Kidney (tissue), 14 donors: ENCODE data around the gene SART1. TPM values are rescaled to one million over a fixed set of nuclear protein-coding genes. Genes with fewer than 3 reads are reported as not detected.

Source experiments
- DNase-seq, 5 donors: peaks; one replicate each; pipeline ENCODE4 v3.0.0-alpha.2; 2013 to 2020
- FAIRE-seq: peaks from 2 replicates; lab custom pipeline; 2012; peaks lifted over from hg19 to GRCh38; lab: Jason Lieb, UNC
- H3K27ac ChIP-seq, 2 donors: one replicate each; pipeline ENCODE4 v1.7.0; 2013; ENCODE audit warnings: low read depth in 2 of 2, low read length in 2 of 2, inconsistent platforms in 1 of 2
- H3K27me3 ChIP-seq: one replicate; pipeline ENCODE4 v1.7.1; 2013; ENCODE audit warnings: low read length, inconsistent platforms; ENCODE audit not compliant: control insufficient read depth, insufficient read depth
- H3K36me3 ChIP-seq, 3 donors: one replicate each; pipeline versions ENCODE4 v1.7.0 to v1.7.1; 2013; ENCODE audit warnings: low read length in 3 of 3, control low read depth in 1 of 3, inconsistent platforms in 1 of 3; ENCODE audit not compliant: insufficient read depth in 3 of 3, control insufficient read depth in 2 of 3
- H3K4me1 ChIP-seq, 3 donors: one replicate each; pipeline versions ENCODE4 v1.7.0 to v1.7.1; 2013; ENCODE audit warnings: low read length in 3 of 3, inconsistent platforms in 1 of 3, low read depth in 1 of 3; ENCODE audit not compliant: control insufficient read depth in 2 of 3, insufficient read depth in 2 of 3
- H3K4me3 ChIP-seq, 3 donors: one replicate each; pipeline versions ENCODE4 v1.7.0 to v1.8.1; 2013; ENCODE audit warnings: low read length in 3 of 3, control low read depth in 1 of 3, inconsistent platforms in 1 of 3
- H3K9ac ChIP-seq, 3 donors: one replicate each; pipeline versions ENCODE4 v1.7.0 to v1.7.1; 2013; ENCODE audit warnings: low read length in 3 of 3, control low read depth in 1 of 3, inconsistent platforms in 1 of 3
- H3K9me3 ChIP-seq, 3 donors: one replicate each; pipeline versions ENCODE4 v1.7.0 to v1.7.1; 2013; ENCODE audit warnings: low read length in 3 of 3, control low read depth in 1 of 3, inconsistent platforms in 1 of 3; ENCODE audit not compliant: control insufficient read depth in 2 of 3, insufficient read depth in 1 of 3
- CTCF ChIP-seq: IDR thresholded peaks from 3 replicates; pipeline ENCODE4 v1.5.1; 2012; ENCODE audit warnings: mild to moderate bottlenecking, moderate library complexity, borderline replicate concordance; ENCODE audit not compliant: insufficient read depth; ENCODE audit errors: extremely low read depth
- intact Hi-C: fragments of 100-400 bp; cut with DNase I; formaldehyde crosslinking; loops from one replicate; pipeline ENCODE4 v1.11.1; 2022
- polyA plus RNA-seq: library from polyadenylated mRNA; stranded (reverse); fragments of 350-450 nt; fragmentation: Illumina TruSeq; extraction: RNeasy Lipid Tissue Mini Kit (QIAGEN cat#74804); gene quantifications from one replicate; pipeline ENCODE4 v1.2.3, GENCODE V29; 2014; ENCODE audit warnings: low read depth, low replicate concordance; ENCODE audit not compliant: insufficient read depth
- total RNA-seq: library from RNA; stranded (reverse); fragmentation: NEBNext Ultra II Directional; extraction: Animal tissue kit (Norgen Biotek cat#: 25700); gene quantifications from one replicate; pipeline ENCODE4 v1.2.1, GENCODE V29; 2021
- donor health status: control.
- donor health status: control.
- donor health status: control.
- donor health status: control.
- donor health status: control.
- donor health status: DM: yes; HTN: yes; CAD: no.
- donor health status: Normal renal cell carcinoma (clear cell type).

SART1 gene
- total and polyA plus RNA-seq, 2 donors from 2014 or later, result 48.6 to 48.7 TPM

GRCh38 chr11:65917434-65918210 is 43.9 kb upstream of the SART1 start:
- no peak overlapping the region for H3K27ac ChIP-seq
- no peak for TF ChIP-seq CTCF
- H3K27me3 ChIP-seq, result no peaks in the 10 kb centered on the region
- peak overlapping the region; percentile 26 to 97 (median 46) for H3K9ac ChIP-seq
- H3K4me1 ChIP-seq, result peaks cover 0 to 36% (median 21%) of the 10 kb centered on the region in 3 donors
- H3K36me3 ChIP-seq, result peaks cover 0 to under 1% (median under 1%) of the 10 kb centered on the region in 3 donors
- FAIRE-seq (no peak), DNase-seq (peak in 1 of 5 donors; percentile 80)
- H3K4me3 ChIP-seq, result peak overlapping the region; percentile 57 to 97 (median 75)
- H3K9me3 ChIP-seq, result no peaks in the 10 kb centered on the region
- intact Hi-C loops, result no loop called here

GRCh38 chr11:65918211-65919140 is 43.1 kb upstream of the SART1 start, which contains the start of gene C11orf68:
Gene C11orf68, minus strand, starts transcription at chr11:65919062. Its CDS starts 31 bp downstream, at chr11:65919031.
- no peak for TF ChIP-seq CTCF
- Histone ChIP-seq H3K9ac (peak within 1 kb of the TSS; percentile 46 to 97 (median 83)), H3K9me3 (no peaks in the 10 kb centered on the region), H3K4me3 (peak within 1 kb of the TSS; percentile 65 to 97 (median 75)), H3K36me3 (peaks cover 0 to 3% (median 2%) of the 10 kb centered on the region in 3 donors), H3K27me3 (no peaks in the 10 kb centered on the region), H3K27ac (peak within 1 kb of the TSS; percentile 77 to 85), H3K4me1 (peaks cover 0 to 36% (median 21%) of the 10 kb centered on the region in 3 donors)
- DNase-seq (peak in 1 of 5 donors; percentile 48), FAIRE-seq (no peak)
- intact Hi-C loops, result no loop called here

GRCh38 chr11:65919141-65919572 is 42.4 kb upstream of the SART1 start, which contains the start of gene DRAP1:
Gene DRAP1, plus strand, starts transcription at chr11:65919426. Its CDS starts 76 bp downstream, at chr11:65919502.
- Histone ChIP-seq H3K9ac (peak within 1 kb of the TSS; percentile 46 to 97 (median 83)), H3K36me3 (peaks cover 0 to 3% (median 2%) of the 10 kb centered on the region in 3 donors), H3K9me3 (no peaks in the 10 kb centered on the region), H3K27ac (peak within 1 kb of the TSS; percentile 77 to 85), H3K27me3 (no peaks in the 10 kb centered on the region), H3K4me3 (peak within 1 kb of the TSS; percentile 65 to 97 (median 75)), H3K4me1 (peaks cover 0 to 36% (median 21%) of the 10 kb centered on the region in 3 donors)
- peak; percentile 40 for TF ChIP-seq CTCF
- intact Hi-C loops, result no loop called here
- peak; percentile 99 to 100 (median 99) for DNase-seq
- FAIRE-seq, result no peak
